Upper lobe of right lung (tissue), 1 donor: Measurements from ENCODE around the gene DYNLRB2. TPM values are rescaled to one million over a fixed set of nuclear protein-coding genes. Genes with fewer than 3 reads are reported as not detected.

Source experiments
- ATAC-seq: fragments of 200-7000 bp; cut with Tn5 transposase; one replicate; pipeline ENCODE4 v1.9.1; 2020; ENCODE audit warnings: mild to moderate bottlenecking, moderate library complexity
- DNase-seq: peaks from one replicate; pipeline ENCODE4 v3.0.0-alpha.2; 2020
- H3K27ac ChIP-seq: fragments of 200-600 bp; one replicate; pipeline ENCODE4 v1.8.0; 2022
- H3K27me3 ChIP-seq: fragments of 200-600 bp; one replicate; pipeline ENCODE4 v1.8.0; 2022; ENCODE audit warnings: mild to moderate bottlenecking
- H3K36me3 ChIP-seq: fragments of 200-600 bp; one replicate; pipeline ENCODE4 v1.8.0; 2022
- H3K4me1 ChIP-seq: fragments of 200-600 bp; one replicate; pipeline ENCODE4 v1.8.0; 2022
- H3K4me3 ChIP-seq: fragments of 200-600 bp; one replicate; pipeline ENCODE4 v1.8.0; 2022; ENCODE audit warnings: mild to moderate bottlenecking
- H3K9me3 ChIP-seq: fragments of 200-600 bp; one replicate; pipeline ENCODE4 v1.8.0; 2022
- CTCF ChIP-seq: fragments of 200-600 bp; IDR thresholded peaks from one replicate; pipeline ENCODE4 v1.8.0; 2022; ENCODE audit warnings: antibody characterized with exemption
- intact Hi-C: fragments of 100-400 bp; cut with DNase I; formaldehyde crosslinking; loops from one replicate; pipeline ENCODE4 v1.11.0; 2022
- total RNA-seq: library from RNA; stranded (reverse); fragmentation: NEBNext Ultra II Directional; extraction: Animal tissue kit (Norgen Biotek cat#: 25700); gene quantifications from one replicate; pipeline ENCODE4 v1.2.1, GENCODE V29; 2021
- donor health status: DM: no; HTN: yes; CAD: no; lungs with severe emphysema.

Gene DYNLRB2
- total RNA-seq, 1 donor from 2014 or later: not detected

GRCh38 chr16:80554033-80554432, 13.2 kb downstream of the DYNLRB2 start:
- H3K27me3 ChIP-seq: no peaks in the 10 kb centered on the region
- no peak for TF ChIP-seq CTCF
- intact Hi-C loops: no loop called here

GRCh38 chr16:80556481-80556880, 15.7 kb downstream of the DYNLRB2 start:
- peak; percentile 24 for ATAC-seq
- Histone ChIP-seq H3K36me3 (no peaks in the 10 kb centered on the region), H3K27ac (no peak overlapping the region), H3K9me3 (no peaks in the 10 kb centered on the region), H3K4me3 (no peak overlapping the region), H3K4me1 (no peaks in the 10 kb centered on the region), H3K27me3 (no peaks in the 10 kb centered on the region)
- no peak for TF ChIP-seq CTCF
- intact Hi-C loops: no loop called here
- no peak for DNase-seq

More at GRCh38 chr16:80554033-80554432, 13.2 kb downstream of the DYNLRB2 start:
- ATAC-seq: no peak
- no peak for DNase-seq
- H3K36me3 ChIP-seq: no peaks in the 10 kb centered on the region
- H3K9me3 ChIP-seq: no peaks in the 10 kb centered on the region
- H3K4me3 ChIP-seq: no peak overlapping the region
- H3K4me1 ChIP-seq: no peaks in the 10 kb centered on the region
- H3K27ac ChIP-seq: no peak overlapping the region

- Histone ChIP-seq H3K9me3 (no peaks in the 10 kb centered on the region), H3K27me3 (no peaks in the 10 kb centered on the region), H3K27ac (no peak overlapping the region), H3K4me1 (no peaks in the 10 kb centered on the region), H3K4me3 (no peak overlapping the region), H3K36me3 (no peaks in the 10 kb centered on the region)
- no peak for TF ChIP-seq CTCF
- no peak for DNase-seq
- ATAC-seq: no peak
- intact Hi-C loops: no loop called here
Observed at GRCh38 chr16:80557037-80557436, 16.2 kb downstream of the DYNLRB2 start.

GRCh38 chr16:80559369-80559768, 18.6 kb downstream of the DYNLRB2 start:
- H3K4me3 ChIP-seq: no peak overlapping the region

GRCh38 chr16:80563066-80563465, 22.3 kb downstream of the DYNLRB2 start:
- DNase-seq: no peak
- Histone ChIP-seq H3K4me1 (no peaks in the 10 kb centered on the region), H3K9me3 (no peaks in the 10 kb centered on the region), H3K27ac (no peak overlapping the region), H3K27me3 (peaks cover 3% of the 10 kb centered on the region), H3K4me3 (no peak overlapping the region), H3K36me3 (no peaks in the 10 kb centered on the region)
- intact Hi-C loops: no loop called here
- no peak for TF ChIP-seq CTCF
- ATAC-seq: no peak

More at GRCh38 chr16:80559369-80559768, 18.6 kb downstream of the DYNLRB2 start:
- intact Hi-C loops: no loop called here
- Histone ChIP-seq H3K36me3 (no peaks in the 10 kb centered on the region), H3K27me3 (peaks cover 3% of the 10 kb centered on the region), H3K27ac (no peak overlapping the region), H3K4me1 (no peaks in the 10 kb centered on the region), H3K9me3 (no peaks in the 10 kb centered on the region)
- no peak for TF ChIP-seq CTCF
- DNase-seq: no peak
- ATAC-seq: no peak

GRCh38 chr16:80564394-80564793, 23.6 kb downstream of the DYNLRB2 start:
- DNase-seq (no peak), ATAC-seq (no peak)
- Histone ChIP-seq H3K4me1 (no peaks in the 10 kb centered on the region), H3K9me3 (no peaks in the 10 kb centered on the region), H3K36me3 (no peaks in the 10 kb centered on the region), H3K4me3 (no peak overlapping the region), H3K27me3 (peaks cover 3% of the 10 kb centered on the region), H3K27ac (no peak overlapping the region)
- no peak for TF ChIP-seq CTCF
- intact Hi-C loops: no loop called here
